Stimulated activated CD8-positive, alpha-beta memory T cell treated with anti-CD3 and anti-CD28 coated beads, Interleukin-15, amount 100 ng/mL, for 1 hour (primary cell): Measurements from ENCODE around the gene DNAJC21.

Experiments
- DNase-seq: peaks from one replicate; pipeline ENCODE4 v3.0.0-alpha.2; 2020; ENCODE audit warnings: low read depth

The DNAJC21 gene

DNA sequence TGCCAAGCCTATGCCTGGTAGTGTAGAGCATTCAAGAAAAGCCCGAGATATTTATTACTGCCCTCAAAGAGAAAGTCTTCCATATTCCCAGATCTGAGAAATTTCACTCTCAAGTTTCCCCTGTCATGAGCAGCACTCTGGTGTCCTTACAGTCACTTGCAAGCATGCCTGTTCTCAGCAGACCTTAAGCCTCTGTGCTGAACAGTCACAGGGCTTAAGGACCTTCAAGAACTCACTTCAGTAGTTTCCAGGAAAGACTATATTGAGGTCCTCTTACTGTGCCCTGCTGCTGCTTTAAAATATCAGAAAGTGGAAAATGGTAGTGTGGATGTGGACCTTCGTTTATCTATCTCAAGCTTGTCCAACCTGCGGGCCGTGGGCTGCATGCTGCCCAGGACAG is 53.5 kb downstream of the DNAJC21 start:
- no peak for DNase-seq

DNA sequence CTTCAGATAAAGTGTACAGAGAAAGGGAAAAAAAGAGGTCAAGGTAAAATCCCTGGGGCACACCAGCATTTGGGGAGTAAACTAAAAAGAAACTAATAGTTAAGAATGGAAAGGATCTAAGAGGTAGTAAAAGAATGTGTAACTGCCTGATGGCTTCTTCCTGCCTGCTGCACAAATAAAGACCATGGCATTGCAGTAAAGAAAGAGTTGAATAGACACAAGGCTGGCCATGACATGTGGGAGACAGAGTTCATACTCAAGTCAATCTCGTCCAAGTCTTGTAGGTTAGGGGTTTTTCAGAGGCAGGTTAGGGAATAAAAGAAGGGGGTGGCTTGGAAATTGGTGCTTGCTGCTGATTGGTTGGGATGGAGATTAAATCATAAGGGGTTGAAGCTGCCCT is 57.6 kb downstream of the DNAJC21 start:
- DNase-seq: no peak

DNA sequence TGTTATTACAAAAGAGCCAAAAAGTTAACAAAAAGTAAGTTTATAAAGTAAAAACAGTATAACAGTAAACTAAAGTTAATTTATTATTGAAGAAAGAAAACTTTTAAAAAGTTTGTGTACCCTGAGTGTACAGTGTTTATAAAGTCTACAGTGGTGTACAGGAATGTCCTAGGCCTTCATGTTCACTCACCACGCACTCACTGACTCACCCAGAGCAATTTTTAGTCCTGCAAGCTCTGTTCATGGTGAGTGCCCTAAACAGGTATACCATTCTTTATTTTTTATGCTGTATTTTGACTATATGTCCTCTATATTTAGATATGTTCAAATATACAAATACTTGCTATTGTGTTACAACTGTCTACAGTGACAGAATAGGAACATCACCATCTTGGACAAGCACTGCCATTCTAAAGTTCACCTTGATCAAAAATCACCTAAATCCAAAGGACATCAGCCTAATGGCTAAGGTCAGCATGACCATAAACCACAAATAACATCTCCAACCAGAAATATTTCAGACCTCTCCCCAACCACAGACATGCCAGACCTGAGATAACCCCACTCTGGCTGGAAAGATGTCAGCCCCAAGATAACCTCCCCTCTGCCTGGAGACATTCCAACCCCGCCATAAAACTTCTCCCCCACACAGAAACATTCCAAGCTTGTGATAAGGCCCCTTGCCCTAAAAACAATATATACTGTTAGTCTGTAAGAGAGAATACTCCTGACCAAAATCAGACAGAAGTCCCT is 62.3 kb downstream of the DNAJC21 start:
- no peak for DNase-seq

DNA sequence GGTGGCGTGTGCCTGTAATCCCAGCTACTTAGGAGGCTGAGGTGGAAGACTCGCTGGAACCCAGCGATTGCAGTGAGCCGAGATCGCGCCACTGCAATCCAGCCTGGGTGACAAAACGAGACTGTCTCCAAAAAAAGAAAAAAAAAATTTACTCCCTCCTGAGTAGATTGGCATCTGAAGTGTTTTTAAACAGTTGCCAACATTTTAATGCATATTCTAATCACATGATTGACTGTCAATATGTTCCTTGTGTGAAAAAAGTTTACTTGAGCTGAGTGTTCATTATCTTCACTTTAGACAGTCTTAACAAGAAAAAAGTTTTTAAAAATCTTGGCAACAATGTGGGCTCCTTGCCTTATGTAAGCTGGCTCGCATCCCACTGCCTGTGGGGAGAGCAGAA is 64.6 kb downstream of the DNAJC21 start:
- DNase-seq: no peak

DNA sequence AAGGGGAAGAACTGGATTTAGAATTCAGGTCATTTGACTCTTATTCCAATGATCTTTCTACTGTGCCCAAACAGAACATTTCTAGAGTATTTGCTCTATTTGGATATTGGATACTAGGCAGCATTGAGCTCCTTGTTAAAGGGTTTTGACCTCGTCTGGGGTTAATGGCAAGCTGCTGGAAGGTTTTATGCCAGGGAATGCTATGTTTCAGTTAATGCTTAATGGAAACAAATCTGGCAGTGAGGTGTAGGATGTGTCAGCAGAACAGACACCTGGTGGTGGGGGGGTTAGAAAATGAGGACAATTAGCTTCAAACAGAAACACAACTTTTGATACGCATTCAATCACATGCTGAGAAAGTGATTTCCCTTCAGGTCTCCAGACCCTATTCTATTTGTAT is 66.9 kb downstream of the DNAJC21 start:
- no peak for DNase-seq

DNA sequence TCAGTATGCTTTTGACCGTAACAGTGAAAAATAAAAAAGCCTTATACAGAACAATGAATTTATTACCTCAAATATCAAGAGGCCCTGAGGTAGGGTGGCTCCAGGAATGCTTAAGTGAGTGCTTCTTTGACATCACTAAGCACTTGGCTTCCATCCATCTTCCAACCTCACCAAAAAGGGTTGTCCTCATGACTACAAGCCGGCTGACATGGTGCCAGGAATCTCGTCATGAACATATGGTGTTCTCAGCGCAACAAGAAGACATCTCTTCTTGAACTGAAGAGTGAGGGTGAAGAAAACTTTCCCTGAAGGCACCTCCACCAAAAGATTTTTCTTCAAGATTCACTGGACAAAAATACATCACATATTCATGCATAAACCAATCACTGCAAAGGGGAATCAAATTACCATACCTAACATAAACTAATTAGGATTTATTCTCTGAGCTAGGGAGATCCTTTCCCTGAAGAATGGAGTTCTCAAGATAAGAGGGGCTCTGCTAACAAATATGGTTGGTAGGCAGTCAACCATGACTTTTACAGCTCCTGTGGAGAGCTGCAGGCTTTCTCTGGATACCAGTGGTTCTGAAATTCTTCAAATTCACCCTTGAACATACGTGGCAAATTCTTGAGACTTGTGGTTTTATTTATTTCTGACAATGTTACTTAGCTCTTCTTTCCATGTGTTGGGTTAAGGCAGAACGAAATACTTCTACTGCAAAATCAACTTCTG is 68.9 kb downstream of the DNAJC21 start:
- DNase-seq: no peak

DNA sequence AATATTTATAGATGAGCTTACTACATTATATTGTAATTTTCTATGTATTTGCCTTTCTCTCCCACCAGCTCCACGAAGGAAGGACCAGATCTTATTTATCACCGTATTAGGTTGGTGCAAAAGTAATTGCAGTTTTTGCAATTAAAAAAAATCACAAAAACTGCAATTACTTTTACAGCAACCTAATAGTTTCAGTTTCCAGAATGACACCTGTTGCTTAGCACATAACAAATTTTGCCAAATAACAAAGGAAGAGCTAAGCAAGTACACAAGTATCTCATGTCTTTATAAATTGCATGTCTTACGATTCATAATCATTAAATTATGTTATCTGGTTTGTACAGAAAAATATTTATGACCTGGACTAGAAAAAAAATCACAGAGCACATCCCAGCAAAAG is 72.5 kb downstream of the DNAJC21 start:
- DNase-seq: no peak

DNA sequence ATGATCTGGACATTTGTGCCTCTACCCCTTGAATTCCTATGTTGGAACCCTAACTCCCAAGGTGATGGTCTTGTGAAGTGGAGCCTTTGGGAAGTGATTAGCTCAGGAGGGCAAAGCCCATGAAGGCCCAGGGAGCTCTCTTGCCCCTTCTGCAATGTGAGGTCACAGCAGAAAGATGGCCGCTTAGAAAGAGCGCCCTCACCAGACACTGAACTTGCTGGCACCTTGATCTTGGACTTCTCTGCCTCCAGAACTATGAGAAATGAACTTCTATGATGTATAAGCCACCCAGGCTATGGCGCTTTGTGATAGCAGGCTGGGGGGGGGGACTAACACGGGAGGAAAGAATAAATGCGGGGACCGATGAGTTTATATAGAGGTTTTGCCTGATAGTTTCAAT is 73.1 kb downstream of the DNAJC21 start:
- DNase-seq: no peak

DNA sequence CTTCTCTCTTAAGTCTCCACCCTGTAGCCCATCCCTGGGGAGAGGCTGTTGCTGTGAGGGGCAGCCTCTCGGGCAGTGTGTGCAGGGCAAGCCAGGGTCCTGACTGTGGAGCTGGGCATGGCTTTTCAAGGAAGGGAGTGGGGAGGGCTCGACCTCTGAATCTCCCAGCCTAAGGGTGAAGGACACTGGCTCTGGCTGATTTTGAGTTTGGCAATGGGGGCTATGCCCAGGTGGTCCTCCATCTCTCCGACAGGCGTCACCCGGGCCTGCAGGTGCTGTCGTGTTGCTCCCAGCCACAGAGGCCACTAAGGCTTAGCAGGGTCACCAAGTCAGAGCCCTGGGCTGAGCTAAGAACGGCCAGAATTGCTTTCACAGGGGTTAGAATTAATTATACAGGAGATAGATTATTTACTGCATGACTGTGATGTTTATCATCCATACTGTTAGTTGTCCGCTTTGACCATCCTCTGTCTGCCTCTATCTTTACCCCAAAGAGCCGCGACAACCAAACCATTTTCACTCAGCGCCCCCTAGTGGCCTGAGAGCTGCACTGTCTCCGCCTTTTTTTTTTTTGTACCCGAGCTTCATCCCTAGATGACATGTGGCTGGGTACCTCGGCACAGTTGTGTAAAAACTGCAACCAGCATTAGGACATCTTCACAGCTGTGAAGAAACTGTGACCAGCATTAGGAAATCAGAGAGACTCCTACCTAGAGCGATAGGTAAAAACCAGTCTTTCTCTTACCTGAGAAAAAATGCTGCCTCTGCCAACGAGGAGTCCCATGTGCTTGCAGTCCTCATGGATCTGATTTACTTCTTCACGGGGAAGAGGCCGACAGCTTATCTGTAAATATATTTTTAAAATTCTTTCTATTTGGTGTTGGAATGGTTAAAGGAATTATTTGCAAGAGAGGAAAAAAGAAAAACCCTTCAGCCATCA is 73.9 kb downstream of the DNAJC21 start:
- peak; percentile 9 for DNase-seq

DNA sequence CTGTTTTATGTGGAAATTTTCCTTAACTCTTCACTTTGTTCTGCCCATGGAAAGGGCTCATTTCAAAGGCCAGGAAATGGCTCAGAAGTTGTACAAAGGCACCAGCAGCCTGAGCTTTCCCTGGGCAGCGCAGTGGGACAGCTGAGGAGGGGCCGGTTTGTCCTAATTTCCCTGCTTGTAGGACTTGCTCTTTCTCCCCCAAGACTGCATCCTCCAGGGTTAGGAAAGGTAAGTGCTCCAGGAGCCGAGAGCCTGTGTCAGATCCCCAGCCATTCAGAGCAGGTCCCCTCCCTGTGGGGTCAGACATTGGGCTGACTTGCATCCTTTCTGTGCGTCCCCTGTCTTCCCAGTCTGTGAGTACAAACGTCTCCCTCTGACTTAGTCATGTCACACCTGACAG is 74.8 kb downstream of the DNAJC21 start:
- no peak for DNase-seq

DNA sequence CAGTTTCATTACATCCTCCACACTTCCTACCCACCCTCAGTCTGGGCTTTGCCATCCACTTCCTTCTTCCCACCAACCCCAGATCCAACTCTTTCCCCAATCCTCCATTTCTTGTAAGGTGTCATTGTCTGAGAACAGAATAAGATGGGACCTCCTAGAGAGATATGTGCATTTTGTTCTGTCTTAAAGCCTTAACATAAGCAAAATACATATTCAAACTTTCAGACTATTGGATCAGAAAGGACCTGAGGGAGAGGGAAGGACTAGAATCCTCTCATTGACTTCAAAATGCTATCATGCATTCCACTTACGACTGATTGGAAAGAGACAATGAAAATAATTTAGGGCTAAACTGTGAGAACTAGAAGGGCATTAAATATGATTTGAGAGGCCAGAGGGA is 75.4 kb downstream of the DNAJC21 start:
- no peak for DNase-seq
